OCI-LY7 (cell line): Measurements from ENCODE around the gene CYB561. TPM values are rescaled to one million over a fixed set of nuclear protein-coding genes. Genes with fewer than 3 reads are reported as not detected.

ENCODE experiments used
- BruUV-seq: library from RNA; stranded (reverse); fragments of 400-500 nt; replicated peaks from 2 replicates; lab custom pipeline; 2021; lab: Mats Ljungman, UMichigan
- CTCF ChIA-PET: fragments of 300-600 bp; sonication (Branson Sonifier 250); formaldehyde crosslinking; loops from one replicate; lab custom pipeline; 2022; ENCODE audit warnings: antibody characterized with exemption; ENCODE audit not compliant: unreplicated experiment; lab: Charles Lee
- POLR2A ChIA-PET: fragments of 300-600 bp; sonication (Branson Sonifier 250); formaldehyde crosslinking; loops from one replicate; lab custom pipeline; 2022; ENCODE audit warnings: antibody characterized with exemption; lab: Charles Lee
- DNase-seq: peaks from one replicate; pipeline ENCODE4 v3.0.0-alpha.2; 2015; ENCODE audit warnings: low spot score
- H2AFZ ChIP-seq: fragments of 200-600 bp; sonication (generic), shearing (Covaris generic); 2 replicates; pipeline ENCODE4 v1.6.1; 2014; ENCODE audit warnings: mild to moderate bottlenecking, antibody characterized with exemption, low read length, moderate library complexity
- H3K27ac ChIP-seq: fragments of 200-600 bp; sonication (generic); 2 replicates; pipeline ENCODE4 v1.5.1; 2014; ENCODE audit warnings: mixed run types, low read depth, mild to moderate bottlenecking, moderate library complexity, low read length, inconsistent platforms; ENCODE audit not compliant: poor library complexity, severe bottlenecking
- H3K36me3 ChIP-seq: fragments of 200-600 bp; sonication (generic); 2 replicates; pipeline ENCODE4 v1.6.1; 2014; ENCODE audit warnings: mild to moderate bottlenecking, antibody characterized with exemption, low read length, moderate library complexity, mixed read lengths; ENCODE audit not compliant: insufficient read depth
- H3K4me1 ChIP-seq: fragments of 200-600 bp; sonication (generic); 2 replicates; pipeline ENCODE4 v1.5.1; 2014; ENCODE audit warnings: mild to moderate bottlenecking, low read length; ENCODE audit not compliant: insufficient read depth, poor library complexity, severe bottlenecking
- H3K4me2 ChIP-seq: fragments of 200-600 bp; sonication (generic); 2 replicates; pipeline ENCODE4 v1.6.1; 2014; ENCODE audit warnings: mild to moderate bottlenecking, low read length
- H3K4me3 ChIP-seq: fragments of 200-600 bp; sonication (generic); 2 replicates; pipeline ENCODE4 v1.5.1; 2014; ENCODE audit warnings: mild to moderate bottlenecking, low read depth, low read length; ENCODE audit not compliant: poor library complexity, severe bottlenecking
- H3K79me2 ChIP-seq: fragments of 200-600 bp; sonication (generic); 2 replicates; pipeline ENCODE4 v1.6.1; 2016; ENCODE audit warnings: low read depth, mild to moderate bottlenecking, low read length, moderate library complexity, mixed read lengths; ENCODE audit not compliant: insufficient read depth
- H3K9me2 ChIP-seq: fragments of 200-600 bp; sonication (generic); 2 replicates; pipeline ENCODE4 v1.6.1; 2016; ENCODE audit warnings: mild to moderate bottlenecking, low read length, mixed read lengths; ENCODE audit not compliant: insufficient read depth
- H3K9me3 ChIP-seq: fragments of 200-600 bp; sonication (generic); 2 replicates; pipeline ENCODE4 v1.6.1; 2014; ENCODE audit warnings: mild to moderate bottlenecking, mixed run types, low read length, mixed read lengths
- H4K20me1 ChIP-seq: fragments of 200-600 bp; sonication (generic); 2 replicates; pipeline ENCODE4 v1.6.1; 2014; ENCODE audit warnings: mild to moderate bottlenecking, antibody characterized with exemption, low read length, moderate library complexity, mixed read lengths; ENCODE audit not compliant: insufficient read depth
- EZH2phosphoT487 ChIP-seq: fragments of 200-600 bp; sonication (generic); IDR thresholded peaks from 2 replicates; pipeline ENCODE4 v1.6.1; 2018; ENCODE audit warnings: low read depth, borderline replicate concordance, mild to moderate bottlenecking, mixed run types, antibody characterized with exemption, low read length, moderate library complexity, mixed read lengths
- intact Hi-C: fragments of 100-400 bp; cut with micrococcal nuclease; formaldehyde crosslinking; loops from one replicate; pipeline ENCODE4 v1.10.0; 2022; ENCODE audit not compliant: unreplicated experiment
- total RNA-seq, 2 experiments: library from RNA; depleted of rRNA in 1 of 2; stranded (reverse); fragments of >200 nt in 1 of 2; shearing (Covaris generic) in 1 of 2; gene quantifications; 2 replicates each; pipeline ENCODE4 v1.2.3, GENCODE V29; 2014 to 2022
- TF ChIP-seq, protein P1 (sequence below): fragments of 200-600 bp; sonication (generic); conservative IDR thresholded peaks from 2 replicates; pipeline ENCODE4 v1.5.1; 2014; ENCODE audit warnings: mild to moderate bottlenecking, antibody characterized with exemption, low read length, moderate library complexity, mixed read lengths

The CYB561 gene
- total RNA-seq, 2 experiments from 2014 or later, result not detected

DNA sequence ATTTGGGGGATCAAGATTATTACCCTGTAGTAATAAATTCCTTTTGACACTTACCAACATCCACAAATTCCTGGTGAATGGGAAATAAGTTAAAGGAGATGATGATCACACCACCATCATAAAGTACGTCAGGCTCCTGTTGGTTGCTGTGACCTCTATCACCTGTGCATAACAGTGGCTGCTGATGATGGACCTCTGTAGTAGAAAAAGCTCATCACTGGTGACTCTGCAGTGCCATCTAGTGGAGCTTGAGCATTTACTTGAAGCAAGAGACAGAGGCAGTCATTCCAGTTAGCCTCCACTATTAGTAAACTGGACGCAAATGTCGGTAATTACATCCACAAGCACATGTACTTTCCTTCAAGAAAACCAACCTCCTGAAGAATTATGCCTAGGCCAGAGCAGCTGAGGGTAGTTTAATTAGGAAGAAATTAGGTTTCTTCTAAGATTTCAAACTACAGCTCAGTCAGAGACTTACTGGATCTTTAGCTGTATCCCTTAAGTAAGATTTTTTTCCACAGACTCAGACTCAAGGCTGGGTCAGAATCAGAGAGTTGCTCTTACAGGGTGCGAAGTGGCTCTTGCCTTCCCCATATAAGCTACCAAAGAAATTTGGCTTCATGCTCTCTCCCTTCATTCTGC, 39.3 kb downstream of the CYB561 start:
- BruUV-seq, result no TSS peak
- POLR2A ChIA-PET, result interaction anchor here (0.5 to 0.6 kb wide), 2 partner anchors 38 to 193 kb away, joined by 3 read pairs; no protein-coding TSS in a partner anchor

DNA sequence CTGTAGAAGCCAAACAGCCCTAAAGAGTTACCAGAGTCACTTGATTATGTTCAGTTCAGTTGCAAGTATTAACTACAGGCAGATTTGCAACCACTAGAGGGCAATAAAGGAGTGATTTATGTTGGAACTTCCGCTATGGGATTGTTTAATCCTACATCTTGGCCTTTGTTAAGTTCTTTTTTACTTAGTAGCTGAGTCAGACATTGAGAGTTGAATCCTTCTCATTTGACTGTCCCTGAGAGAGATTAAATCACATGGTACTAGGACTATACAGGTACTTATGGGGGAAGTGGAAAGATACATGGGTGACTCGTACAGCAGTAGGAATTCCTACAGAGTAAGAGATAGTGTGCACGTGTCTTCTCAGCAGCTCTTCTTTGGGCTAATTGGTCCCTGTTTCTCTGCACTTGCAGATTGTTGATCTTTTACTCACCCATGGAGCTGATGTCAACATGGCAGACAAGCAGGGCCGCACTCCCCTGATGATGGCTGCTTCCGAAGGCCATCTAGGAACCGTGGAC, 40.3 kb downstream of the CYB561 start:
- Histone ChIP-seq H4K20me1 (no peaks in the 10 kb centered on the region), H3K9me3 (no peaks in the 10 kb centered on the region), H3K27ac (no peak overlapping the region), H3K4me2 (no peak overlapping the region), H2AFZ (peak overlapping the region; percentile 81), H3K79me2 (no peaks in the 10 kb centered on the region), H3K9me2 (no peaks in the 10 kb centered on the region), H3K4me1 (no peaks in the 10 kb centered on the region), H3K4me3 (no peak overlapping the region), H3K36me3 (no peaks in the 10 kb centered on the region)
- TF ChIP-seq, protein P1, sequence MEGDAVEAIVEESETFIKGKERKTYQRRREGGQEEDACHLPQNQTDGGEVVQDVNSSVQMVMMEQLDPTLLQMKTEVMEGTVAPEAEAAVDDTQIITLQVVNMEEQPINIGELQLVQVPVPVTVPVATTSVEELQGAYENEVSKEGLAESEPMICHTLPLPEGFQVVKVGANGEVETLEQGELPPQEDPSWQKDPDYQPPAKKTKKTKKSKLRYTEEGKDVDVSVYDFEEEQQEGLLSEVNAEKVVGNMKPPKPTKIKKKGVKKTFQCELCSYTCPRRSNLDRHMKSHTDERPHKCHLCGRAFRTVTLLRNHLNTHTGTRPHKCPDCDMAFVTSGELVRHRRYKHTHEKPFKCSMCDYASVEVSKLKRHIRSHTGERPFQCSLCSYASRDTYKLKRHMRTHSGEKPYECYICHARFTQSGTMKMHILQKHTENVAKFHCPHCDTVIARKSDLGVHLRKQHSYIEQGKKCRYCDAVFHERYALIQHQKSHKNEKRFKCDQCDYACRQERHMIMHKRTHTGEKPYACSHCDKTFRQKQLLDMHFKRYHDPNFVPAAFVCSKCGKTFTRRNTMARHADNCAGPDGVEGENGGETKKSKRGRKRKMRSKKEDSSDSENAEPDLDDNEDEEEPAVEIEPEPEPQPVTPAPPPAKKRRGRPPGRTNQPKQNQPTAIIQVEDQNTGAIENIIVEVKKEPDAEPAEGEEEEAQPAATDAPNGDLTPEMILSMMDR, result peak; percentile 92
- TF ChIP-seq EZH2phosphoT487, result no peak
- intact Hi-C loops, result loop anchor here (2.0 to 5.0 kb wide), 2 partner anchors 324 to 733 kb away; no protein-coding TSS in a partner anchor
- DNase-seq, result peak; percentile 78
- no TSS peak for BruUV-seq
- CTCF ChIA-PET, result no interaction called here
- POLR2A ChIA-PET, result no interaction called here

More for the DNA sequence above, 39.3 kb downstream of the CYB561 start:
- Histone ChIP-seq H4K20me1 (no peaks in the 10 kb centered on the region), H3K4me2 (no peak overlapping the region), H3K27ac (no peak overlapping the region), H3K79me2 (no peaks in the 10 kb centered on the region), H3K9me2 (no peaks in the 10 kb centered on the region), H3K36me3 (no peaks in the 10 kb centered on the region), H2AFZ (no peak overlapping the region), H3K9me3 (no peaks in the 10 kb centered on the region), H3K4me3 (no peak overlapping the region), H3K4me1 (no peaks in the 10 kb centered on the region)
- intact Hi-C loops, result loop anchor here (2.0 to 5.0 kb wide), 2 partner anchors 325 to 734 kb away; no protein-coding TSS in a partner anchor
- CTCF ChIA-PET, result interaction anchor here (1.0 kb wide), 1 partner anchor 19 kb away, joined by 3 read pairs; no protein-coding TSS in a partner anchor
- peak; percentile 88 for DNase-seq
- TF ChIP-seq, protein P1, result peak; percentile 96
- TF ChIP-seq EZH2phosphoT487, result no peak

DNA sequence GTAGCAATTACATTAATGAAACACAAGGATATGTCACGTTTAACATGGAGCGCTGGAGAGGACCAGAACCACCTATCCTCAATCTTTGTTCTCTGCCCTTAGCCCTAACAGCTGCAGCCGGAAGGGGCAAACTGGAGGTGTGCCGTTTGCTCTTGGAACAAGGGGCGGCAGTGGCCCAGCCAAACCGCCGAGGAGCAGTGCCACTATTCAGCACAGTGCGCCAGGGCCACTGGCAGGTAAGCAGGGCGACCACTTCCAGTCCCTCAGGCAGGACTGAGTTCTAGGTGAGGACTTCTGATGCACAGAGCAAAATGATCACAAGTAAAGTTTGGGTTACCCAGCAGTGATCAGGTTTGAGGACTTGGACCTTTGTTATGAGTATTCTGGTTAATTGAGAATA, 41.1 kb downstream of the CYB561 start:
- Histone ChIP-seq H3K36me3 (no peaks in the 10 kb centered on the region), H3K9me2 (no peaks in the 10 kb centered on the region), H3K9me3 (no peaks in the 10 kb centered on the region), H3K4me3 (no peak overlapping the region), H3K4me2 (no peak overlapping the region), H2AFZ (no peak overlapping the region), H3K4me1 (no peaks in the 10 kb centered on the region), H3K79me2 (no peaks in the 10 kb centered on the region), H3K27ac (no peak overlapping the region), H4K20me1 (no peaks in the 10 kb centered on the region)
- no peak for DNase-seq
- ChIA-PET CTCF (no interaction called here), POLR2A (no interaction called here)
- intact Hi-C loops, result loop anchor here (5.0 kb wide), 1 partner anchor 323 kb away; no protein-coding TSS in a partner anchor
- TF ChIP-seq, protein P1, result no peak
- no peak for TF ChIP-seq EZH2phosphoT487
- no TSS peak for BruUV-seq
